ENCODE measurements around the gene CACNA1B.

Gene CACNA1B

DNA sequence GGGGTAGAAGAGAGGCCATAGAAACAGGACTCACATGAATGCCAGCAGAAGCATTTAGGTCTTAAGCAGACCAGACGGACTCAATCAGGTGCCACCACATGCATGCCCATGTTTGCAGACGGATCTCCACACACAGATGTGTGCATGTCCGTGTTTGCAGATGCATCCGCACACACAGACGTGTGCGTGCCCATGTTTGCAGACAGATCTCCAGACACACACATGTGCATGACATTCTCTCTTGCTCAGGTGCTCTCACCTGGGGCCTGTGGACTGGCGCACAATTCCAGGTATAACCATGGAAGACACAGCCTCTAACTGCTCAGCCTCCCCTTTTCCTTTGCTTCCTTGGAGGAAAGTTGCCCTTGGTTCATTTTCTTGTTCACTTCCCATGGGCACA, 148.3 kb downstream of the CACNA1B start:
- DNase-seq (ENCODE audit: low read depth in 3 of 3, low spot score in 1 of 3) = no peak

DNA sequence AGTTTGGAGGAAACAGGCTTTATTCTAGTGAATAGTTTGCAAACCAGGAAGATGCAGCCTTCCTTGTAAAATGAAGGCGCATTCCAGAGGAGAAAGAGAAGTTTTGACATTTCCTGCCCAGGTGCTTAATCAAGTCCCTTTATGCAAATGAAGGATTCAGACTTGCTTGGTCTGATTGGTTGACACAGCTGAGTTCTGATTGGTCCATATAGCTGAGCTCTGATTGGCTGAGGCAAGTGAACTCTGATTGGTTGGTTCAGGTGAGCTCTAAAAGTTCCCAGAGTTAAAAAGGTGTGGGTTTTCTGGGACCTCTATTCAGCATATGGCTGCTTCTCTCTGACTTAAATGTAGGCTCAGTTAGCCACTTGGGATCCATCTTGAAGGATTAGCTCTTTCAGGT, 151.0 kb downstream of the CACNA1B start:
- DNase-seq (ENCODE audit: low read depth in 3 of 3, low spot score in 1 of 3) = no peak

DNA sequence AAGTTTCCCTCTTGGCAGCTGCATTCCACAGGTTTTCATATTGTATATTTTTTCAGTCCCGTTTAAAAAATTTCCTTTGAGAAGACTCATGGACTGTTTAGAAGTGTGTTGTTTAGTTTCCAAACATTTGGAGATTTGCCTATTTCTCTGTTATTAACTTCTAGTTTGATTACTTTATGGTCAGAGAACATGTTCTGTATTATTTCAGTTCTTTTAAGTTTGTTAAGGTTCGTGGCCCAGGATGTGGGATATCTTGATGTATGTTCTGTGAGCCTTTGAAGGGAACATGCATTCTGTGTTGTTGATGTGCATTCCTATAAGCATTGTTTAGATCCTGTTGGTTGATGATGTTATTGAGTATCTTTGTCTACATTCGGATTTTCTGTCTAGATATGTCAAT, 153.6 kb downstream of the CACNA1B start:
- no peak for DNase-seq (ENCODE audit: low read depth in 3 of 3, low spot score in 1 of 3)

DNA sequence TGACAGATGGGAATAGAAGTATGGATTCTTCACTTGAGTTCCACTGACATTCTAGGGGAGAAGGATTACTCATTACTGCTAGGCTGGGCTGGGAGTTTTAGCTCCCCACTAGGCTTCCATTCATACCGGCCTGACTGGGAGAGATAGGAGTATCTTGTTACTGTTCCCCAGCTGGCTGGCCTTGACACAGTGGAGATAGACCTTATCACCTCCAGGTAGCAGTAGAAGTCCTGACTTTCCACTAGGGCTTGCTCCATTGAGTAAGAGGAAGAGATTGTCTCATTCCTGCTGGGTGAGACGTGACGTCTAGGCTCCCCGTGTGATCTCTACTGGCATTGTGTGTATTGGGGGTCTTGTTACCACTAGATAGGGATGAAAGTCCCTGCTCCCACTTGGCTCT, 156.4 kb downstream of the CACNA1B start:
- DNase-seq (ENCODE audit: low read depth in 3 of 3, low spot score in 1 of 3) = no peak

DNA sequence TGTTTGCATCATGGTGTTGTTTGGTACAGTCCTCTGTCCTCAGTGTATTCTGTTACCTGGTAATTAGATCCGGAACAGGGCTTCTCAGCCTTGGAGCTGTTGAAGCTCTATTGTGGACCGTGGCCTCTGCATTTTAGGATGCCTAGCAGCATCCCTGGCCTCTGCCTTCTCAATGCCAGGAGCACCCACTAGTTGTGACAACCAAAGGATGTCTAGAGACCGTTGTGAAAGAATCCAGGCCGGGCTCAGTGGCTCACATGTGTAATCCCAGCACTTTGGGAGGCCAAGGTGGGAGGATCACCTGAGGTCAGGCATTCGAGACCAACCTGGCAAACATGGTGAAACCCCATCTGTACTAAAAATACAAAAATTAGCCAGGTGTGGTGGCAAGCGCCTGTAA, 159.6 kb downstream of the CACNA1B start:
- no peak for DNase-seq (ENCODE audit: low read depth in 3 of 3, low spot score in 1 of 3)

DNA sequence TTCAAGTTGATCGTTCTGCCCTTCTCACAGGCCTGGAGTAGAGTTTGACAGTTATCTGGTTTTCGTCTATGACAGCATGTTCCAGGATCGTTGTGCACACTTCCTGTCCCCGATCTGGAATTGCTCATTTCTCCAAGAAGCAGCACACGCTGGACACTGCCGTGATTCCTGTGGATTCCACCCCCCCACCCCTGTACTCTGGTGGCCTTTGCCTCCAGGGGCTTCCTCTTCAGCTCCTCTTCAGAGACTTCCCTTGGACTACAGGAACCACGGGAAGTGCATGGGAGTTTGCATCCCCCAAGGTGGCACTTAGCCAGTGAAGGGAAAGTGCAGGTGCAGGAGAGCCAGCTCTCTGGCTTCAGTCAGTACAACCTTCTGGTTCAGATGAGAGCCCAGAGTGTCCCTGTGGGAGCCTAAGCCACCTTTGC, 160.7 kb downstream of the CACNA1B start:
- DNase-seq (ENCODE audit: low read depth in 3 of 3, low spot score in 1 of 3) = no peak

DNA sequence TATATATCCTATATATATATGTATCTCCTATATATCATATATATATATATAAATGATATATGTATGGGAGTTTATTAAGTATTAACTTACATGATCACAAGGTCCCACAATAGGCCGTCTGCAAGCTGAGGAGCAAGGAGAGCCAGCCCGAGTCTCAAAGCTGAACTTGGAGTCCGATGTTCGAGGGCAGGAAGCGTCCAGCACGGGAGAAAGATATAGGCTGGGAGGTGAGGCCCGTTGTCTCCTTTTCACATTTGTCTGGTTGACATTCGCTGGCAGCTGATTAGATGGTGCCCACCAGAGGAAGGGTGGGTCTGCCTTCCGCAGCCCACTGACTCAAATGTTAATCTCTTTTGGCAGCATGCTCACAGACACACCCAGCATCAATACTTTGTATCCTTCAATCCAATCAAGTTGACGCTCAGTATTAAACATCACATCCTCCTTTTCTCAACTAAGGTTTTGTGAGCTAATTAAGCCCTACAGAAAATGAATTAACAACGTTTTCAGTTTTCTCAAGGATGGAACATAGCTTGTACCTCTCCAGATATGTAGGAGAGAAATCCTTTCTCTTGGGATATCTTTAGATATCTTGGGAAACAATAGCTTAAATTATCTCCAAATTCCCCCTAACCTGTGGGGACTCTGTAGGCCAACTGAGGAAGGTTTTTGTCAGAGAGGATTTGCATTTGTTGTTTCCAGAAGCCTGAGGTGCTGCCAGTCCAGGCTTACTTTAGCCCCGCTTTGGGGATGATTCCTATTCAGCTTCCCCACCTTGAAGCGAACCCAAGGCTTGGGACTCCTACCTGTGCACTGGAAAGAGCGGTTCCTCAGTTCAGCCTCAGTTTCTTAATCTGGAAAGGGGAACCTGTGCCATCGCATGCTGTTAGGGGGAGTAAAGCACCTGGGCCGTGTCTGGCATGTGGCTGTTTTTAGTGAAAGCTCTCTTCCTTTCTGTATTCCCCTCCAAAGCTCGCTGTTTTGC, 163.2 kb downstream of the CACNA1B start:
- no peak for DNase-seq (ENCODE audit: low read depth in 3 of 3, low spot score in 1 of 3)

DNA sequence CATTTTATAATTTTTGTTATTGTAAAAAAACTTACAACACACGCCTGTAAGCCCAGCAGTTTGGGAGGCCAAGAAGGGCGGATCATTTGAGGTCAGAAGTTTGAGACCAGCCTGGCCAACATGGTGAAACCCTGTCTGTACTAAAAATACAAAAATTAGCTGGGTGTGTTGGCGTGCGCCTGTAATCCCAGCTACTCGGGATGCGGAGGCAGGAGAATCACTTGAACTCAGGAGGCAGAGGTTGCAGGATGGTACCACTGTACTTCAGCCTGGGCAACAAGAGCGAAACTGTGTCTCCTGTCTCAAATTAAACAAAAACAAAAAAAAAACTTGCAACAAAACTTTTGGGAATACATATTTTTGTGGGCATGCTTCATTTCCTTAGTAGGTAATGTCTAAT, 164.6 kb downstream of the CACNA1B start:
- no peak for DNase-seq (ENCODE audit: low read depth in 3 of 3, low spot score in 1 of 3)

DNA sequence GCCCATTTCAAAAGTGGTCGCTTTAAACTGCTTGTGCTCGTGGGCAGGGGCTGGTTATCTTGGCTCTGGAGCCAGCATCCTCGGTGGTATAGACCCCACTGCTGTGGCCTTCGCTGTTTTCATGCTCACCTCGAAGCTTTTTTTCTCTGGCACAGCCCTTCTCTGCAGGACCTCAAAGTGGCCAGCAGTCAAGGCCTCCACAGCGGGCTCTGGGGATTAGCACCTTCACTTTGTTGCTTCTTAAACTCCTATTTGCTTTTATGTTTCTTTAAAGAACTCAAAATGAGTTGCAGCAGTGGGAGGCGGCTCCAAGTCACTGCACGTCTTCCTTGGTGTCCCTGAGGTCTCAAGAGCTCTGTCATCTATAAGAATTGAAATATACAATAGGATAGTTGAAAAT, 165.1 kb downstream of the CACNA1B start:
- no peak for DNase-seq (ENCODE audit: low read depth in 3 of 3, low spot score in 1 of 3)

DNA sequence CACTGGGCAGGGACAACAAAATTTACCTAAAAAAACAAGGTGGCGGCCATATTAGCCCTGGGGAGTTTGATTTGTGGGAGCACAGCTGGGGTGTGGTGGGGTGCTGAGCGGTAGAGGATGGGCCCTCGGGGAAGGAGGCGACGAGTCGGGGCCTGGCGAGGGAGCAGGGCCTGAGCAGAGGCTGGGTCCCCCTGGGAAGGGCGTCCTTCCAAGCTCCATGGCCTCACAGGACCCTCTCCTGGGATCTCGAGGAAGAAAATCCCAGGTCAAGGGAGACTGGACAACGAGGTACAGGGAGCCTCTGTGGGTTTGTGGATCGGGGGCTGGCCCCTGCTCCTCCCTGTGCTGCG, 165.5 kb downstream of the CACNA1B start:
- no peak for DNase-seq (ENCODE audit: low read depth in 3 of 3, low spot score in 1 of 3)

DNA sequence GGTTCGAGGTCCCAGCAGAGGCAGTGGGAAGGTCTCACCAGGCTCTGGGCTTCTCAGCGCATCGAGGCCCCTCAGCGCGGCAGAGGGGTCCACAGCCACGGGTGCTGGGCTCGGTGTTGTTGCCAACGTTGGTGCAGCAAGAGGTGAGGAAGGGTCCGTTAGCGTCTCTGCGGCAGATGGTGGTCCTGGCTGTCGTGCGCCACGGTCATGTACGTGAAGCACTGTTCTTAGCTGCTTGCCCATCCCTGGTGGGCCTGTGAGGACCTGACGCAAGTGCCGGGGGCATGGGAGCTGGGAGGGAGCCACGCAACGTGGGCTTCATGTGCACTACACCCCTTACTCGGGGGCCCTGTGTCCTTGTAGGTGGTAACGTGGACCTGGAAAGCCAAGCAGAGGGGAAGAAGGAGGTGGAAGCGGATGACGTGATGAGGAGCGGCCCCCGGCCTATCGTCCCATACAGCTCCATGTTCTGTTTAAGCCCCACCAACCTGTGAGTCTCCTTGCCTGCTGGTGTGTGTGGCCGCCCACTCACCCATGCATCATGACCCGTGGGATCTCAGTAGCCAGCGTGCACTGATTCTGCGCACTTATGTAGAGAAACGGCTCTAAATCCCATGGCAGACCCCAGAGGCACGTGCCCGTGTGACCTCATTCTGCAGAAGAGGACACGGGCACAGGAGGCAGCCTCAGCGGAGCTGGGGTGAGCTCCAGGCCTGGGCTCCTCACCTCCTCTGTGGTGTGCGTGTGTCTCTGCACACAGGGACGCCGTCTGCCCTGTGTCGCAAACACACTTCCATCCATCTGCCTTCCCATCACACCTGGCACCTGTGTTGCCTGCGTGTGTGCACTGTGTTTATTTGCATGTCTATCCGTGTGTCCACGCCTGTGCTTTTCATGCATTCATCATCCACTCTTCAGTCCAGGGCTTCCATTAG, 166.1 kb downstream of the CACNA1B start:
- no peak for DNase-seq (ENCODE audit: low read depth in 3 of 3, low spot score in 1 of 3)

DNA sequence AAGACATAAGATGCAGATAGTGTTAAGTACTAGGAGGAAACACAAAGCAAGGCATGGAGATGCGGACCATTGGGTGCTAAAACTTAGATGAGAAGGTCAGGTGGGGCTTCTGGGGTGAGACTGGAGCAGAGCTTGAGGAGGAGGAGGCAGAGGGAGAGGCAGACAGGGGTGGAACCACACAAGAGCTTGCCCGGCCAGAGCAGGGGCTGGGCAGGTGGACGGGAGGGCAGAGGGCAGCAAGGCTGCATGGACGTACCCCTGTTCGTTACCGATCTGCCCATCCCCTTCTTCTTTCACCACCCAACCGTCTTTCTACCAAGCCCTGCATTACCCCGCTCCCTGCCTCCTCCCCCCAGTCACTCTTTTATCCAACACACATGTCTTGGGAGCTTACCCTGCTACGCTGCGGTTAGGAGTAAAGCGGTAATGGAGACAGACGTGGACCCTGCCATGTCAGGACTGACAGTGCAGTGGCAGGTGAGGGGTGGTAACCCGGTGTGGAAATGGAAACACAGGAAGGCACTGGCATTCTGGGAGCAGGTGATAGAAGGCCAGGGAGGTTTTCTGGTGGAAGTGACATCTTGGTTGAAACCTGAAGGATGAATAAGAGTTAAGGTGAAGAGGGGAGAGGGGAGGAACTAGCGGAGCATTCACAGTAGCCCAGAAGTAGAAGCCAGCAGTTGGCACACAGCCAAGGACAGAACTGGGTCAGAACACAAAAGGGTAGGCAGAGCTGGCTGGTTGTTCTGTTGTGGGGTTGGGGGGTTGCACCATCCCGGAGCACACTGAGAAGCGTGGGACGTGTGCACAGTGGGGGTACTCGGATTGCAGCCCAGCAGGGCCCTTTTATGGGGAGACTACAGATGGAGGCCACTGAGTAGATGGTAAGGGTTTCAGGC, 167.2 kb downstream of the CACNA1B start:
- no peak for DNase-seq (ENCODE audit: low read depth in 3 of 3, low spot score in 1 of 3)

DNA sequence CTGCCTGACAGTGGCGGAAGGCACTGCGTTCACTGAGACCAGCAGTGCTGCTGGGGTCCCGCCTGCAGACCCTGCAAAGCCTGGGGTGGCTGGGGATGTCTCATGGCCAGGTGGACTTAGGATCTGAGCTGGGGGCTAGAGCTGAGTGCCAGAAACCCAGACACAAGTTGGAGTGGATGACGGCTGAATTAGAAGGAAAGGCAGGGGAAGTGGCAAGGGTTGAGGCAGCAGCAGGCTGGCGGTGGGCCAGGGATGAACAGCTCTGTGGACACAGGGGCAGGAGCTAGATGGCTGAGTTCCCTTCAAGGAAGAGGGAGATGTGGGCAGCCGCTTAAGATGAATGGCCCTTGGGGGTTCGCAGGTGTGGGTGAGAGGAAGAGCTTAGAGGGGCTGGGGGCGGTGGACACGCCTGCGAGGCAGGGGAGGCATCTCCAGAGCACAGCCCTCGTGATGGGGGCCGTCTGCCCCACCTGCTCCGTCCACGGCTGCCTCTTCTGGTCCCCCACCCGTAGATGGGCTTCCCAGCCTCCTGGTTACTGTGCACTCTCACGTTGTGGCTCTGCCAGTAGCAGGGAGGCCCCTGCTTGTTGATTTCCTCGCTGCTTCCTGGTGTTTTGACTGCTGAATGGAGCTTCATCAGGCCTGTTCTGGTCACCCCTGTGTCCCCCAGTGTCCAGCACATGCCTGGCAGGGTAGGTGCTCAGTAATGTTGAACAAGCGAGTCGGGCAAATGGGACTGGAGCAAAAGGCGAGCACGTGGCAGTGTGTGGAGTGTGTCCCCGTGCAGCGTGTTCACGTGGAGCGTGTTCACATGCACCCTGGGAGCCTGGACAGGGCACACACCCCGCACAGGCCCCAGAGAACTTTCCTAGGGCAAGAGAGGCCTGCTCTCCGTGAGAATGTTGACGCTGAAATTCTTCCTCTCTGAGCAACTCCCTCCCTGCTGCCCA, 168.2 kb downstream of the CACNA1B start:
- no peak for DNase-seq (ENCODE audit: low read depth in 3 of 3, low spot score in 1 of 3)

DNA sequence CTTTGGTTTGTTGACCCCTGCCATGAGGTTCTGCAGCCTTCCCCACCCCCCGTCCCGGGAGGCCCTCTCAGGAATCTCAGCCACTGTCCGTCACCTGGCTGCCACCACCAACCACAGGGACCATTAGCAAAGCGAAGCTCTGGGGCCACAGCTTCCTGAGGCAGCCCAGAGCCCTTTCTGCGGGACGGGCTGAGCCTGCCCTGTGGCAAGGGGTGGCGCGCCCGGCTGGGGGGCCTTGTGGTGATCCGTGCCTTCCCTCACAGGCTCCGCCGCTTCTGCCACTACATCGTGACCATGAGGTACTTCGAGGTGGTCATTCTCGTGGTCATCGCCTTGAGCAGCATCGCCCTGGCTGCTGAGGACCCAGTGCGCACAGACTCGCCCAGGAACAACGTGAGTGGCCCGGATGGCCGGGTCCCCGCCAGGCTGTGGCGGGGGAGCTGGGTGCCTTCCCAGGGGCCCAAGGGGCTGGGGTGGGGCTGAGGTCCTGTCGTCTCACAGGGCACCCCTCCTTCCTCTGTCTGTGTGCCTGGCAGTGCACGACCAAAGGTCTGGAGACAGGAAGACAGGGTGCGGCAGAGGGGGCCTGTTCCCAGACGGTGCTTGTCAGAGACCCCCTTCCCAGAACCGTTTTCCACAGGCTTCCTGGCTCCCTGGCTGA, 169.2 kb downstream of the CACNA1B start:
- DNase-seq (ENCODE audit: low read depth in 3 of 3, low spot score in 1 of 3) = no peak

DNA sequence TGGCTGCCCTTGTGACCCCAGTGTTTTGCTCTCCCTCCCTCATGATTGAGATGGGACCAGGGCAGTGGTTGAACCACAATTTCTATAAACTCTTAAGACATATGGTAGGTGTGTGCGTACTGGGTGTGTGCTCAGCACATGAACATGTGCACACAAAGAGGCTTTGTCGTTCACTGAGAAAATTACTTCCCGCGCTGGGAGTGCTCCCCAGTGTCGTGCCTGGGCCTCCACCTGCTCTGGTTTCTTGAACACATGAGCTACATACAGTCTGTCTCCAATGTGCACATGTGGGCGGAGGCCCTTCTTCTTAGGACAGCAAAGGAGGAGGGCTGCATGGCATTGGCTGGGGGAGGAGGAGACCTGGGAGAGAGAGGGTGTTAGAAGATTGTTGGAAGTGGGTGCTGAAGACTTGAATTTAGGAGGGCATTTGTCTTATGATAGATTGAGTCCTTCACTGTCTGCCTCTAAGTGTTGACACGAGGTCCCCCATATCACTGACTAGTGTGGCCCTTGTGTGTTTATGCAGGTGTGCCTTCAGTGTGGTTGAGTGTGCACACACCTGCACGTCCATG, 170.0 kb downstream of the CACNA1B start:
- no peak for DNase-seq (ENCODE audit: low read depth in 3 of 3, low spot score in 1 of 3)

DNA sequence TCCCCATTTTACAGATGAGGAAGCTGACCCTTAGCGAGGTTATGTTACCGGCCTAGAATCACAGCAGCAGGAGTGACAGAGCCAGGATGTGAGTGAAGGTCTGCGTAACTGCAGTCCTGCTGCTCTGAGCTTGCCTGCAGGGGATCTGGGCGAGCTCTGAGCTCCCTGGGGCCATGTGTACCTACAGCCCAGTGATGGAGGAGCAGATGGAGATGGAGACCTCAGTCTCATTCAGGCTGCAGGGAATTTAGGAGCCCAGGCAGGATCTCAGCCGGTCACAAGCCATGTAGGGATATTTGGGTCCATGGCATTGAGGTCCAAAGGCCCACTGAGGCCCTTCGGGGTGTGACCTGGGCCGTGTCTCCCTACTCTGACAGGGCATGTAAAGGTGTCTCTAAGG, 170.6 kb downstream of the CACNA1B start:
- no peak for DNase-seq (ENCODE audit: low read depth in 3 of 3, low spot score in 1 of 3)

DNA sequence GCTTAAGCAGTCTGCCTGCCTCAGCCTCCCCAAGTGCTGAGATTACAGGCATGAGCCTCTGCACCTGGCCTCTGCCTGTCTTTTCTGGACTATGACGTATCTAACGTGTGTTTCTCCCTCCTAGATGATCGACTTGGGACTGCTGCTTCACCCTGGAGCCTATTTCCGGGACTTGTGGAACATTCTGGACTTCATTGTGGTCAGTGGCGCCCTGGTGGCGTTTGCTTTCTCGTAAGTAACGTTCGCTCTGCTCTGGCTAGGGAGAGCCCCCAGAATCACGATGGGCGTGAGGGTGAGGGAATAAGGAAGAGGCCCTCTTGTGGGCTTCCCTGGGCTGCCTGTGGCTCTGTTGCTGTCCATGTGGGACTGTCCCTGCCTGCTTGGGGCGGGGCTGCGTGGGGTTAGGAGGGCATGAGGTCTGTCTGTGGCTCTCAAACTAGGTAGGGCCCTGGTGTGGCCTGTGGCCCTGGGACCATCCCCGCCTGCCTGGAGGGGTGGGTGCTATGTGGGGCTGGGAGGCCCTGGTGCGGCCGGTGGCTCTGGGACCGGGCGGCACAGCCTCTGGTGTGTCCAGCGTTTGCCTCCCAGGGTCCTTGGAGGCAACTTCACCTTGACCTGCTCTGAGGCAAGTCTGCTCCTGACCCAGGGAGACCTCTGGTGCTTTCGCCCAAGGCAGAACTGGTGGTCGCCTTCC, 171.7 kb downstream of the CACNA1B start:
- no peak for DNase-seq (ENCODE audit: low read depth in 3 of 3, low spot score in 1 of 3)

DNA sequence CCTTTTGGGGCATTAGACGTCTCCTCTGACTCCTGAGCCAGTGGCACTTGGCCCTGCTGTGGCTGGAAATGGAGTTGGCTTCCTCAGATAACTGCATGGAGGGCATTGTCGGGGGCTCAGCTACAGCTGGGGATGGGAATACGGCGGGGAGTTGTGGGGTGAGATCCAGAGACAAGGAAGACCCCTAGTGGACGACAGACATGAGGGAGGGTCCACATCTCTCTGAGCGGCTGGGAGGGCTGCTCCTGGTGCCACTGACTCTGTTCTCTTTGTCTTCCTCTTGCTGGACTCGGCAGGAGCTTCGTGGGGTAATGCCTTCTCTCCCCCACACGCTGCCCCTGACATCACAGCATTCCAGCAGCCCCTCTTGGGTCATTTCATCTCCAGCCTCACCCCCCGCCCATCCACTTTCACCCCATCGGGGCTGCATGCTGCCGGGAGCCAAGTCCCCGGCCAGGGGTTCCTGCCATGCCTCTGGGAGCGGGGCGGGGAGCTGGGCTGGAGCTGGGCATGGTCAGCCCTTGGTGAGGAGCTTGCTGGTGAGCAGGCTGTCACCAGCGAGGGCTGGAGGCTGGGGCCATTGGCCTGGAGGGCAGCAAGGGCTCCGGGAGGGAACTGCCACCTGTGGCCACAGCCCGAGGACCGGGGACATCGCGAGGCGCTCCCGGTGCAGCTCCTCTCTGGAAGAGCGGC, 172.3 kb downstream of the CACNA1B start:
- DNase-seq (ENCODE audit: low read depth in 3 of 3, low spot score in 1 of 3) = no peak

Data from stimulated activated CD4-positive, alpha-beta T cell treated with anti-CD3 and anti-CD28 coated beads, TNF-alpha, amount 100 ng/mL, for 1 hour (primary cell).